CD4-positive, alpha-beta memory T cell (primary cell): ENCODE results near the gene ETV2. TPM values are rescaled to one million over a fixed set of nuclear protein-coding genes. Genes with fewer than 3 reads are reported as not detected.
A peak's percentile ranks its signal among the peaks of the same experiment; 100 is the strongest.

ENCODE experiments used
- CTCF ChIA-PET: fragments of 350-600 bp; sonication (Branson Sonifier 250); formaldehyde crosslinking; loops from one replicate; lab custom pipeline; 2021; ENCODE audit warnings: inconsistent platforms; ENCODE audit not compliant: partially characterized antibody; lab: Charles Lee
- POLR2A ChIA-PET: fragments of 350-600 bp; sonication (Branson Sonifier 250); formaldehyde crosslinking; loops from one replicate; lab custom pipeline; 2021; ENCODE audit not compliant: partially characterized antibody; lab: Charles Lee
- DNase-seq, 5 donors: peaks; one replicate each; pipeline versions ENCODE4 v3.0.0 to v3.0.0-alpha.2; 2020 to 2022; ENCODE audit warnings: mixed read lengths in 1 of 5
- H3K27ac ChIP-seq: one replicate; pipeline ENCODE4 v1.7.0; 2013; ENCODE audit warnings: low read depth, low read length
- H3K27me3 ChIP-seq: 2 replicates; pipeline ENCODE4 v1.7.0; 2013; ENCODE audit warnings: mild to moderate bottlenecking, low read length, moderate library complexity; ENCODE audit not compliant: insufficient read depth
- H3K36me3 ChIP-seq: 2 replicates; pipeline ENCODE4 v1.7.0; 2013; ENCODE audit warnings: mild to moderate bottlenecking, low read length, moderate library complexity; ENCODE audit not compliant: insufficient read depth
- H3K4me1 ChIP-seq: 2 replicates; pipeline ENCODE4 v1.7.0; 2013; ENCODE audit warnings: mild to moderate bottlenecking, low read length, moderate library complexity; ENCODE audit not compliant: insufficient read depth
- H3K4me3 ChIP-seq, 2 donors: one replicate each; pipeline ENCODE4 v1.7.0; 2013; ENCODE audit warnings: low read length in 2 of 2, mild to moderate bottlenecking in 1 of 2
- H3K9me3 ChIP-seq, 2 donors: one replicate each; pipeline ENCODE4 v1.7.0; 2013; ENCODE audit warnings: low read length in 2 of 2, control low read depth in 1 of 2; ENCODE audit not compliant: control insufficient read depth in 1 of 2
- H3K27ac Mint-ChIP-seq, 7 donors: one replicate each; pipeline ENCODE4 v1.8.0; 2020 to 2021; ENCODE audit warnings: mixed read lengths in 7 of 7, mild to moderate bottlenecking in 6 of 7, inconsistent platforms in 3 of 7, moderate library complexity in 3 of 7
- H3K27me3 Mint-ChIP-seq, 2 donors: one replicate each; pipeline ENCODE4 v1.8.0; 2020 to 2021; ENCODE audit warnings: mixed read lengths in 2 of 2
- H3K36me3 Mint-ChIP-seq, 2 donors: one replicate each; pipeline ENCODE4 v1.8.0; 2020 to 2021; ENCODE audit warnings: mixed read lengths in 2 of 2, inconsistent platforms in 1 of 2, mild to moderate bottlenecking in 1 of 2
- H3K4me1 Mint-ChIP-seq, 4 donors: one replicate each; pipeline ENCODE4 v1.8.0; 2020 to 2021; ENCODE audit warnings: mixed read lengths in 4 of 4, mild to moderate bottlenecking in 1 of 4
- H3K4me3 Mint-ChIP-seq, 8 donors: one replicate each; pipeline ENCODE4 v1.8.0; 2020 to 2021; ENCODE audit warnings: mixed read lengths in 8 of 8, mild to moderate bottlenecking in 7 of 8, moderate library complexity in 6 of 8, inconsistent platforms in 3 of 8
- H3K9me3 Mint-ChIP-seq, 8 donors: one replicate each; pipeline ENCODE4 v1.8.0; 2020 to 2021; ENCODE audit warnings: mixed read lengths in 8 of 8, mild to moderate bottlenecking in 5 of 8, inconsistent platforms in 3 of 8, moderate library complexity in 1 of 8
- intact Hi-C: fragments of 100-400 bp; cut with micrococcal nuclease; formaldehyde crosslinking; loops from one replicate; pipeline ENCODE4 v1.15.1; 2023
- polyA plus RNA-seq, 2 donors: library from polyadenylated mRNA; unstranded; fragments of 300-500 nt; fragmentation: Illumina TruSeq; gene quantifications; one replicate each; pipeline ENCODE4 v1.2.3, GENCODE V29; 2021
- total RNA-seq, 2 experiments: library from RNA; stranded (reverse); gene quantifications; one replicate each; pipeline ENCODE4 v1.2.3, GENCODE V29; 2021

Gene ETV2
- total and polyA plus RNA-seq, 4 experiments from 2014 or later = 1.1 to 1.3 (median 1.2) TPM; not detected in 1

DNA sequence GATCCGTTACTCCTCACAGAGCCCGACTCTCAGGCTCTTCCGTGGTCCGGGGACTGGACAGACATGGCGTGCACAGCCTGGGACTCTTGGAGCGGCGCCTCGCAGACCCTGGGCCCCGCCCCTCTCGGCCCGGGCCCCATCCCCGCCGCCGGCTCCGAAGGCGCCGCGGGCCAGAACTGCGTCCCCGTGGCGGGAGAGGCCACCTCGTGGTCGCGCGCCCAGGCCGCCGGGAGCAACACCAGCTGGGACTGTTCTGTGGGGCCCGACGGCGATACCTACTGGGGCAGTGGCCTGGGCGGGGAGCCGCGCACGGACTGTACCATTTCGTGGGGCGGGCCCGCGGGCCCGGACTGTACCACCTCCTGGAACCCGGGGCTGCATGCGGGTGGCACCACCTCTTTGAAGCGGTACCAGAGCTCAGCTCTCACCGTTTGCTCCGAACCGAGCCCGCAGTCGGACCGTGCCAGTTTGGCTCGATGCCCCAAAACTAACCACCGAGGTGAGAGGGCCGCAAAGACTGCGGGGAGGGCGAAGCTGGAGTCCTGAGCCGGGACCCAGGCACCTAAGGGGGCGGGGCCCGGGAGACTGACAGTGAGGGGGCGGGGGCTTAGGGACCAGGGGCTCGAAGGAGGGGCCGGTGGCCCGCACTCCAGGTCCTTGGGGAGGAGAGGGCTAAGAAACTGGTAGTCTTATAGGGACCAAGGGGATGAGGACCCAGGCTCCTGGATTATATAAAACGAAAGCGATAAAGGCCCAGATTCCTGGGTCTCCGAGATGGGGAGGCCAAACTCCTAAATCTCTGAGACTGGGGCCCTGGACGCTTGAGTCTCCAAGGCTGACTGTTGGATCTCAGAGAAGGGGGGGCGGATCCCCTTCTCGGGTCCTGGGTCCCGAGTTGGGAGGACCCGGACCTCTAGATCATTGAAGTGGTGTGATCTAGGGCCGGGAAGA is 2.0 kb downstream of the ETV2 start:
- no peaks in the 10 kb centered on the region for H3K27me3 Mint-ChIP-seq
- Histone ChIP-seq H3K36me3 (no peaks in the 10 kb centered on the region), H3K27me3 (no peaks in the 10 kb centered on the region), H3K27ac (peak overlapping the region; percentile 76), H3K4me3 (peak overlapping the region; percentile 86 to 91), H3K4me1 (peaks cover 36% of the 10 kb centered on the region), H3K9me3 (no peaks in the 10 kb centered on the region)
- H3K4me3 Mint-ChIP-seq = peak overlapping the region; percentile 87 to 92 (median 90)
- intact Hi-C loops = loop anchor here (1.0 to 2.0 kb wide), 3 partner anchors 15 to 101 kb away; partner anchors contain the start of genes HAUS5, PSENEN and U2AF1L4
- H3K27ac Mint-ChIP-seq = peak overlapping the region; percentile 88 to 96 (median 94)
- CTCF ChIA-PET = interaction anchor here (0.9 to 1.1 kb wide), 3 partner anchors 13 to 502 kb away, joined by 3 read pairs; no protein-coding TSS in a partner anchor
- no peaks in the 10 kb centered on the region for H3K9me3 Mint-ChIP-seq
- peaks cover 0 to 6% of the 10 kb centered on the region in 2 donors for H3K36me3 Mint-ChIP-seq
- peak; percentile 80 to 86 (median 82) for DNase-seq
- H3K4me1 Mint-ChIP-seq = peaks cover 12 to 46% (median 27%) of the 10 kb centered on the region in 4 donors
- POLR2A ChIA-PET = interaction anchor here (0.7 to 5.0 kb wide), 19 partner anchors 9 to 410 kb away, joined by 3 to 51 read pairs (median 4); partner anchors contain the start of genes HAUS5, LIN37, PSENEN and RBM42

DNA sequence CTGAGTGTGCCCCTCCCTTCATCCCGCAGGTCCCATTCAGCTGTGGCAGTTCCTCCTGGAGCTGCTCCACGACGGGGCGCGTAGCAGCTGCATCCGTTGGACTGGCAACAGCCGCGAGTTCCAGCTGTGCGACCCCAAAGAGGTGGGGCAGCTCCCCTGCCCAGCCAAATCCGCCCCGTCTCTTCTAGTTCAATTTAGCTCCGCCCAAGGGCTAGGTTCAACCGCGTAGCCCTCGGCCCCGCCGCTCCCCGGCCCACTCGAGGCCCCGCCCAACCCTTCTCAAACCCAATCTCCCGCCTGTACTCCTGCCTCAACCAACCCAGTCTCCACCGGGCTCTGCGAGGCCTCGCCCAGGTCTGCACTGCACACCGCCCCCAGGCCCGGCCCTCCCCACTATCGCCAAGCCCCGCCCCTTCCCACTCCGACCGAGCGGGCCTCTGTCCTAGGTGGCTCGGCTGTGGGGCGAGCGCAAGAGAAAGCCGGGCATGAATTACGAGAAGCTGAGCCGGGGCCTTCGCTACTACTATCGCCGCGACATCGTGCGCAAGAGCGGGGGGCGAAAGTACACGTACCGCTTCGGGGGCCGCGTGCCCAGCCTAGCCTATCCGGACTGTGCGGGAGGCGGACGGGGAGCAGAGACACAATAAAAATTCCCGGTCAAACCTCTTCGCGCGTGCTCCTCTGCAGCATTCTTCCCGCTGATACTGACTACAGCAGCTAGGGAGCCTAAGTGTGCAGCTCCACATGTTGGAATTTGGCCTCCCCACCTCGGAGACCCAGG is 2.9 kb downstream of the ETV2 start:
- no peaks in the 10 kb centered on the region for H3K27me3 ChIP-seq
- peak overlapping the region; percentile 76 for H3K27ac ChIP-seq
- Mint-ChIP-seq H3K4me3 (peak overlapping the region; percentile 87 to 92 (median 90)), H3K4me1 (peaks cover 17 to 53% (median 34%) of the 10 kb centered on the region in 4 donors), H3K9me3 (no peaks in the 10 kb centered on the region), H3K27me3 (no peaks in the 10 kb centered on the region), H3K36me3 (peaks cover 0 to 12% of the 10 kb centered on the region in 2 donors), H3K27ac (peak overlapping the region; percentile 88 to 96 (median 94))
- H3K36me3 ChIP-seq = no peaks in the 10 kb centered on the region
- DNase-seq = peak; percentile 90 to 97 (median 94)
- CTCF ChIA-PET = interaction anchor here (0.8 to 0.9 kb wide), 2 partner anchors 34 to 136 kb away, joined by 3 to 4 read pairs; no protein-coding TSS in a partner anchor
- POLR2A ChIA-PET = interaction anchor here (0.6 to 5.0 kb wide), 18 partner anchors 9 to 409 kb away, joined by 3 to 51 read pairs (median 4); partner anchors contain the start of genes HAUS5, LIN37, PSENEN and RBM42
- H3K4me1 ChIP-seq = peaks cover 44% of the 10 kb centered on the region
- H3K4me3 ChIP-seq = peak overlapping the region; percentile 86 to 91
- no peaks in the 10 kb centered on the region for H3K9me3 ChIP-seq
- intact Hi-C loops = loop anchor here (1.0 to 2.0 kb wide), 3 partner anchors 16 to 100 kb away; partner anchors contain the start of genes HAUS5, PSENEN and U2AF1L4

DNA sequence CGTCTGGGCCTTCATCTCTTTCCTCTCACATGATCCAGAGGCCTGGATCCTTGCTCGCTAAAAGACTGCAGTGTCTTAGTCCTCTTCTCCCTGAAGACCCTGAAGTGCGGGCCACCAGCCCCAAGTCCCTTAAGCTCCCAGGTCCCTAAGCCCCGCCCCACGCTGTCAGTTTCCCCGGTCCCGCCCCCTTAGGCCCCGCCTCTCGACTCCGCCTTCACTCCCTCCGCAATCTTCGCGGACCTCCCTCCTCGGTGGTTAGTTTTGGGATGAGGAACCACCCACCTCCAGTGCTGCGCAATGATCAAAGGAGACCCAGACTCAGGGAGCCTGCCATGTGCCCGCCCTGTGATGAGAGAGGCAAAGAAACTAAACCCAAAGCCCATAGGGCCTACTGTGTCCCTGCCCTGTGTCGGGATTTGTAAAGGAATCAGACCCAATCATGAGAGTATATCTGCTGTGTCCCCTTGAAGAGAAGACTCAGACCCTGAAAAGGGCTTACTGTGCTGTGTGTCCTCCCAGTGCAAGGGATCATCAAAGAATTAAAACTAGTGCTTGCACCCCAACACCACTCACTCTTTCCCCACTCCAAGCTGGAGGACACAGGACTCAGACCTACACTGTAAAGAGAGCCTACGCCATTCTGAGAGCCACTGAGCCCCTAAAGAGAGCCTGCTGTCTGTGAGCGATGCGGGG is 3.6 kb downstream of the ETV2 start:
- peaks cover 0 to 12% of the 10 kb centered on the region in 2 donors for H3K36me3 Mint-ChIP-seq
- peak overlapping the region in 1 of 2 donors; percentile 91 for H3K4me3 ChIP-seq
- H3K27ac Mint-ChIP-seq = peak overlapping the region; percentile 88 to 96 (median 94)
- POLR2A ChIA-PET = interaction anchor here (0.6 to 5.0 kb wide), 13 partner anchors 15 to 307 kb away, joined by 3 to 51 read pairs (median 5); partner anchors contain the start of genes HAUS5, LIN37, PSENEN and RBM42
- CTCF ChIA-PET = interaction anchor here (0.8 to 1.1 kb wide), 3 partner anchors 13 to 96 kb away, joined by 3 to 6 read pairs (median 4); no protein-coding TSS in a partner anchor
- peak overlapping the region; percentile 87 to 92 (median 90) for H3K4me3 Mint-ChIP-seq
- H3K4me1 Mint-ChIP-seq = peaks cover 19 to 53% (median 37%) of the 10 kb centered on the region in 4 donors
- intact Hi-C loops = loop anchor here (1.0 to 5.0 kb wide), 4 partner anchors 17 to 100 kb away; partner anchors contain the start of genes HAUS5, PSENEN, TMEM147 and U2AF1L4
- H3K27me3 Mint-ChIP-seq = no peaks in the 10 kb centered on the region
- peak; percentile 47 to 69 (median 54) for DNase-seq
- H3K27ac ChIP-seq = peak overlapping the region; percentile 76
- peaks cover 52% of the 10 kb centered on the region for H3K4me1 ChIP-seq
- no peaks in the 10 kb centered on the region for H3K27me3 ChIP-seq
- no peaks in the 10 kb centered on the region for H3K9me3 ChIP-seq
- no peaks in the 10 kb centered on the region for H3K36me3 ChIP-seq
- no peaks in the 10 kb centered on the region for H3K9me3 Mint-ChIP-seq

DNA sequence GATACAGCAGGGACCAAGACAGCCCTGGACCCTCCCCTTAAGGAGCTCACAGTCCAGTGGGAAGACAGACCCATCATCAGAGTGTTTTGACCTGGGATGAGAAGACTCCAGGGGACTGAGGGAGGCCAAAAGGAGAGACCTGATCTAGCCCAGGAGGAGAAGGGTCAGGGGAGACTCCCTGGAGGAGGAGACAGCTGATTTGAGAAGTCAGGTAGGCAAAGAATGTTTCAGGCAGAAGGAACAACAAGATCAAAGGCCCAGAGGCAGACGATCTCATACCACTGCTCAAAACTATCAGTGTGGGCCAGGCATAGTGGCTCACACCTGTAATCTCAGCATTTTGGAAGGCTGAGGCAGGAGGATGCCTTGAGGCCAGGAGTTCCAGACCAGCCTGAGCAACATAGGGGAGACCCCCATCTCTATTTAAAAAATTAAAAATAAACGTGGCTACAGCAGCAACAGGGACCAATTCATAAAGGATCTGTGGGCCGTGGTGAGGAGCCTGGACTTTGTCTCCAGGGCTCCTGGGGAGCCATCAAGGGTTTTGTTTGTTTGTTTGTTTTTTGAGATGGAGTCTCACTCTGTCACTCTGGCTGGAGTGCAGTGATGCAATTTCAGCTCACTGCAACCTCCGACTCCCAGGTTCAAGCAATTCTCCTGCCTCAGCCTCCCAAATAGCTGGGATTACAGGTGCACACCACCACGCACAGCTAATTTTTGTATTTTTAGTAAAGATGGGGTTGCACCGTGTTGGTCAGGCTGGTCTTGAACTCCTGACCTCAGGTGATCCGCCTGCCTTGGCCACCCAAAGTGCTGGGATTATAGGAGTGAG is 4.4 kb downstream of the ETV2 start:
- Histone ChIP-seq H3K4me1 (peaks cover 59% of the 10 kb centered on the region), H3K4me3 (no peak overlapping the region), H3K9me3 (no peaks in the 10 kb centered on the region), H3K27ac (peak overlapping the region; percentile 76), H3K27me3 (no peaks in the 10 kb centered on the region), H3K36me3 (no peaks in the 10 kb centered on the region)
- Mint-ChIP-seq H3K36me3 (peaks cover 0 to 12% of the 10 kb centered on the region in 2 donors), H3K4me1 (peaks cover 24 to 61% (median 41%) of the 10 kb centered on the region in 4 donors), H3K9me3 (no peaks in the 10 kb centered on the region), H3K27me3 (no peaks in the 10 kb centered on the region), H3K4me3 (peak overlapping the region in 4 of 8 donors; percentile 49 to 92 (median 70)), H3K27ac (peak overlapping the region in 6 of 7 donors; percentile 35 to 97 (median 92))
- POLR2A ChIA-PET = interaction anchor here (0.6 to 1.2 kb wide), 5 partner anchors 8 to 102 kb away, joined by 3 to 4 read pairs (median 3); partner anchors contain the start of genes LIN37, PSENEN and U2AF1L4
- intact Hi-C loops = loop anchor here (2.0 to 5.0 kb wide), 2 partner anchors 99 kb away; partner anchors contain the start of genes PSENEN, TMEM147 and U2AF1L4
- CTCF ChIA-PET = interaction anchor here (1.0 to 1.1 kb wide), 2 partner anchors 14 to 97 kb away, joined by 3 to 6 read pairs; no protein-coding TSS in a partner anchor
- no peak for DNase-seq

DNA sequence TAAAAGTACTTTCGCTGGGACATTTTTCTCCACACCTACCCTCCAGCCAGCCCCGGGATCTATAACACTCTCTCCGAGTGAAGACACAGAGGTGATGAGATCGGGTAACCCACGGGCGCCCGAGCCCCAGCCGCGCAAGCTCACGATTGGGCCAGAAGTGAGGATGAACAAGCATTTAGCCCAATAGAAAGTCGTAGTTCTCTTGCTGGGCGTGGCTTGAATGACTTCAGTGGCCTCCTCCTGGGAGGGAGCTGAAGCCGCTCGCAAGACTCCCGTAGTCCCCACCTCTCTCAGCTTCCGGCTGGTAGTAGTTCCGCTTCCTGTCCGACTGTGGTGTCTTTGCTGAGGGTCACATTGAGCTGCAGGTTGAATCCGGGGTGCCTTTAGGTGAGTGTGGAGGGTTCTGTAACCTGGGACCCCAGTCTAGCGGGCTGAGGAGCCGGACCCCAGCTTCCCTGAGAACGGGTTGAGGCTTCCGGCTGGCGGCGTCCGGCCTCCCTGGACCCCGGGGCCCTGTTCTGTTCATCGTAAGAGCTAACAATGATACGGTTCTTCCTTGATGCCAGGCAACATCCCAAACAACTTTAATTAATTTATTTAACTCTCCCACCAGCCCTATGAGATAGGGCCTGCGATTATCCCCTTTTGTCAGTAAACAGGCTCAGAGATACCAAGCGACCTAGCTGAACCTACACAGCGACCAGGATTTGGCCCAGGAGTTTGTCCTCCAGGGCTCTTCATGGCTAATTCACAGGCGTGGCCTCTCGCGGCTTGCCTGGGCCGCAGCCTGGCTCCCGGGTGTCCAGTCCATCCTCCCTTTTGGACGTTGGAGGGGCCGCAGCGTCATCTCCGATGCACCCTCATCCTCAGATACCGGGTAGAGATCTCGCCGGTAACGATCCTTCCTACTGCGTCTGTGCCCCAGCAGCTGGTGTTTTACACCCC is 6.7 kb downstream of the ETV2 start, which contains the start of gene COX6B1:
Gene COX6B1, plus strand, starts transcription at position 307 of the 945 bp plus-strand sequence. CDS start 2,921 bp downstream, outside the sequence.
- H3K27me3 Mint-ChIP-seq = no peaks in the 10 kb centered on the region
- H3K36me3 Mint-ChIP-seq = peaks cover 3 to 23% of the 10 kb centered on the region in 2 donors
- H3K36me3 ChIP-seq = no peaks in the 10 kb centered on the region
- H3K4me3 Mint-ChIP-seq = peak within 1 kb of the TSS; percentile 93 to 99 (median 98)
- H3K9me3 Mint-ChIP-seq = no peaks in the 10 kb centered on the region
- ChIA-PET POLR2A (interaction anchor here (0.6 to 1.6 kb wide), 22 partner anchors 10 to 466 kb away, joined by 3 to 13 read pairs (median 4); partner anchors contain the start of genes FFAR3, HAUS5, IGFLR1 and LIN37), CTCF (interaction anchor here (0.6 to 1.6 kb wide), 13 partner anchors 8 to 310 kb away, joined by 3 to 9 read pairs (median 4); partner anchors contain the start of genes HAUS5 and LIN37)
- H3K4me1 ChIP-seq = peaks cover 41% of the 10 kb centered on the region
- intact Hi-C loops = loop anchor here (1.0 to 5.0 kb wide), 4 partner anchors 20 to 101 kb away; partner anchors contain the start of genes HAUS5 and TMEM147
- H3K27ac Mint-ChIP-seq = peak within 1 kb of the TSS; percentile 95 to 99 (median 97)
- H3K27ac ChIP-seq = peak within 1 kb of the TSS; percentile 86
- peak; percentile 90 to 98 (median 93) for DNase-seq
- peaks cover 28 to 52% (median 41%) of the 10 kb centered on the region in 4 donors for H3K4me1 Mint-ChIP-seq
- H3K27me3 ChIP-seq = no peaks in the 10 kb centered on the region
- no peaks in the 10 kb centered on the region for H3K9me3 ChIP-seq
- peak within 1 kb of the TSS; percentile 72 to 93 for H3K4me3 ChIP-seq
